Keratinocyte (primary cell): ENCODE measurements around the gene GALR1.

ENCODE experiments used
- EZH2 ChIP-seq: IDR thresholded peaks from one replicate; pipeline ENCODE4 v1.6.1; 2012; ENCODE audit warnings: inconsistent platforms, mild to moderate bottlenecking, low read length, moderate library complexity
- TF ChIP-seq, protein P1 (sequence below), 3 experiments: IDR thresholded peaks in 1 of 3; conservative IDR thresholded peaks in 1 of 3; optimal IDR thresholded peaks in 1 of 3; 2 replicates in 2 of 3; 3 replicates in 1 of 3; pipeline versions ENCODE3 to v1.5.1; 2011; ENCODE audit warnings: low read length in 3 of 3, mild to moderate bottlenecking in 3 of 3, moderate library complexity in 2 of 3, control low read depth in 1 of 3, inconsistent platforms in 1 of 3; ENCODE audit not compliant: insufficient read depth in 2 of 3; ENCODE audit errors: extremely low read depth in 1 of 3

DNA sequence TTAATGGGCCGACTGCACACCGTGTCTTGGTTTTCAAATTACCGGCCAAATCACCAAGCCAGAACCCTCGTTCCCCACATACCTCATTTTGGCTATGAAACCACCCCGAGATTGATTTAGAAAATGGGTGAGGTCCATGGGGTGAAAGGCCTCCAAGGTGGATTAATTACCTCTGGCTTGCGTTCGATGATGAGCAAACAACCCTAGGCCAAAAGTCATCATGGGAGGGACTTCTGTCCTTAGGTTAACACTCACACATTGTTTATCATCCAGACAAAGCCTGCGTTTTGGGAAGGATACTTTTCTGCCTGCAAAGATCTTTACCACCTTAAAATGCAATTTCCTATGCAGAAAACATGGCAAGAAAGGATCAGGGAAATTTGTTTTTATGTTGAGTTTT, 48.5 kb downstream of the GALR1 start:
- TF ChIP-seq, protein P1, sequence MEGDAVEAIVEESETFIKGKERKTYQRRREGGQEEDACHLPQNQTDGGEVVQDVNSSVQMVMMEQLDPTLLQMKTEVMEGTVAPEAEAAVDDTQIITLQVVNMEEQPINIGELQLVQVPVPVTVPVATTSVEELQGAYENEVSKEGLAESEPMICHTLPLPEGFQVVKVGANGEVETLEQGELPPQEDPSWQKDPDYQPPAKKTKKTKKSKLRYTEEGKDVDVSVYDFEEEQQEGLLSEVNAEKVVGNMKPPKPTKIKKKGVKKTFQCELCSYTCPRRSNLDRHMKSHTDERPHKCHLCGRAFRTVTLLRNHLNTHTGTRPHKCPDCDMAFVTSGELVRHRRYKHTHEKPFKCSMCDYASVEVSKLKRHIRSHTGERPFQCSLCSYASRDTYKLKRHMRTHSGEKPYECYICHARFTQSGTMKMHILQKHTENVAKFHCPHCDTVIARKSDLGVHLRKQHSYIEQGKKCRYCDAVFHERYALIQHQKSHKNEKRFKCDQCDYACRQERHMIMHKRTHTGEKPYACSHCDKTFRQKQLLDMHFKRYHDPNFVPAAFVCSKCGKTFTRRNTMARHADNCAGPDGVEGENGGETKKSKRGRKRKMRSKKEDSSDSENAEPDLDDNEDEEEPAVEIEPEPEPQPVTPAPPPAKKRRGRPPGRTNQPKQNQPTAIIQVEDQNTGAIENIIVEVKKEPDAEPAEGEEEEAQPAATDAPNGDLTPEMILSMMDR (optimal IDR thresholded peaks at IDR 0.05 in 1 of 3, IDR thresholded peaks at IDR 0.05 in 1 of 3, conservative IDR thresholded peaks at IDR 0.05 in 1 of 3; ENCODE audit: extremely low read depth in 1 of 3, insufficient read depth in 2 of 3, low read length in 3 of 3), result no peak
- TF ChIP-seq EZH2, result no peak
